Cardiac muscle cell (in vitro differentiated cells and primary cell): ENCODE results near the gene ZNF555. TPM values are rescaled to one million over a fixed set of nuclear protein-coding genes. Genes with fewer than 3 reads are reported as not detected.

ENCODE experiments used
- DNase-seq, 2 donors: peaks; one replicate each; pipeline versions ENCODE4 v3.0.0 to v3.0.0-alpha.2; 2010 to 2017; ENCODE audit warnings: low read depth in 1 of 2, low spot score in 1 of 2
- H3K27ac ChIP-seq: fragments of 200-600 bp; sonication (generic); 2 replicates; pipeline ENCODE4 v1.5.1; 2016
- H3K27me3 ChIP-seq: fragments of 200-600 bp; sonication (generic); 2 replicates; pipeline ENCODE4 v1.6.0; 2016; ENCODE audit warnings: control low read depth
- H3K36me3 ChIP-seq: fragments of 200-600 bp; sonication (generic); 2 replicates; pipeline ENCODE4 v1.5.1; 2016; ENCODE audit warnings: control low read depth
- H3K4me1 ChIP-seq: fragments of 200-600 bp; sonication (generic); 2 replicates; pipeline ENCODE4 v1.8.1; 2017; ENCODE audit warnings: low read depth, mild to moderate bottlenecking, mixed run types
- H3K4me3 ChIP-seq: fragments of 200-600 bp; sonication (generic); 2 replicates; pipeline ENCODE4 v1.5.1; 2016; ENCODE audit warnings: mild to moderate bottlenecking
- H3K9me3 ChIP-seq: fragments of 200-600 bp; sonication (generic); 2 replicates; pipeline ENCODE4 v1.5.1; 2017; ENCODE audit warnings: low read depth, mild to moderate bottlenecking, control low read depth
- CTCF ChIP-seq: IDR thresholded peaks from 2 replicates; pipeline ENCODE4 v1.5.1; 2012; ENCODE audit warnings: low read depth, mild to moderate bottlenecking, low read length
- polyA plus RNA-seq: library from polyadenylated mRNA; unstranded; fragments of >200 nt; fragmentation: Nextera tagmentation; extraction: Ambion mirVana; gene quantifications from 2 replicates; pipeline ENCODE4 v1.2.1, GENCODE V29; 2016
- total RNA-seq: library from RNA; depleted of rRNA; stranded (reverse); fragments of >200 nt; gene quantifications from 2 replicates; pipeline ENCODE4 v1.2.3, GENCODE V29; 2016

Gene ZNF555
- total and polyA plus RNA-seq, 2 experiments from 2014 or later, result 9.0 to 9.5 TPM

GRCh38 chr19:2841855-2842574 is 740 bp downstream of the ZNF555 start:
- no peaks in the 10 kb centered on the region for H3K36me3 ChIP-seq
- H3K27me3 ChIP-seq, result no peaks in the 10 kb centered on the region
- H3K4me3 ChIP-seq, result peak overlapping the region; percentile 98
- peak overlapping the region; percentile 97 for H3K27ac ChIP-seq
- H3K9me3 ChIP-seq, result peaks cover under 1% of the 10 kb centered on the region
- no peaks in the 10 kb centered on the region for H3K4me1 ChIP-seq
- TF ChIP-seq CTCF, result no peak
- DNase-seq, result peak in 1 of 2 donors; percentile 5

GRCh38 chr19:2845107-2845506 is 3.8 kb downstream of the ZNF555 start:
- DNase-seq, result no peak
- H3K4me1 ChIP-seq, result no peaks in the 10 kb centered on the region
- H3K36me3 ChIP-seq, result no peaks in the 10 kb centered on the region
- H3K27ac ChIP-seq, result no peak overlapping the region
- no peaks in the 10 kb centered on the region for H3K27me3 ChIP-seq
- peaks cover 2% of the 10 kb centered on the region for H3K9me3 ChIP-seq
- H3K4me3 ChIP-seq, result no peak overlapping the region
- TF ChIP-seq CTCF, result no peak

- peaks cover 4% of the 10 kb centered on the region for H3K9me3 ChIP-seq
- no peak for DNase-seq
- H3K4me3 ChIP-seq, result no peak overlapping the region
- no peaks in the 10 kb centered on the region for H3K27me3 ChIP-seq
- no peak for TF ChIP-seq CTCF
- no peak overlapping the region for H3K27ac ChIP-seq
- H3K4me1 ChIP-seq, result no peaks in the 10 kb centered on the region
- H3K36me3 ChIP-seq, result peaks cover 3% of the 10 kb centered on the region
These were observed 5.1 kb downstream of the ZNF555 start for GRCh38 chr19:2846180-2846894.

GRCh38 chr19:2847507-2847906 is 6.2 kb downstream of the ZNF555 start:
- DNase-seq, result no peak
- H3K9me3 ChIP-seq, result peaks cover 8% of the 10 kb centered on the region
- no peak overlapping the region for H3K27ac ChIP-seq
- H3K27me3 ChIP-seq, result no peaks in the 10 kb centered on the region
- H3K4me3 ChIP-seq, result no peak overlapping the region
- H3K4me1 ChIP-seq, result no peaks in the 10 kb centered on the region
- TF ChIP-seq CTCF, result no peak
- H3K36me3 ChIP-seq, result peaks cover 15% of the 10 kb centered on the region

- H3K9me3 ChIP-seq, result peaks cover 13% of the 10 kb centered on the region
- peaks cover 26% of the 10 kb centered on the region for H3K36me3 ChIP-seq
- H3K27ac ChIP-seq, result no peak overlapping the region
- H3K4me3 ChIP-seq, result no peak overlapping the region
- no peak for TF ChIP-seq CTCF
- no peaks in the 10 kb centered on the region for H3K4me1 ChIP-seq
- no peaks in the 10 kb centered on the region for H3K27me3 ChIP-seq
- no peak for DNase-seq
These were observed 7.3 kb downstream of the ZNF555 start for GRCh38 chr19:2848616-2849015.
